HEK293 (cell line): ENCODE data around the gene TMEM185A.

Source experiments
- CTCF ChIA-PET: fragments of 350-600 bp; formaldehyde crosslinking; extraction: SDS; loops from one replicate; lab custom pipeline; 2021; ENCODE audit warnings: antibody characterized with exemption; lab: Yijun Ruan, JAX
- POLR2A ChIA-PET: fragments of 300-600 bp; formaldehyde crosslinking; extraction: SDS; loops from one replicate; lab custom pipeline; 2020; ENCODE audit warnings: antibody characterized with exemption, inconsistent platforms; lab: Yijun Ruan, JAX
- H3K27ac ChIP-seq: fragments of 200-500 bp; sonication (Bioruptor generic); 2 replicates; pipeline ENCODE4 v1.5.1; 2014; ENCODE audit warnings: low read depth, low read length, control low read depth, inconsistent platforms; ENCODE audit errors: extremely low read depth
- H3K36me3 ChIP-seq, 2 experiments: fragments of 200-500 bp in 1 of 2; sonication (Bioruptor generic) in 1 of 2; 1 replicate in 1 of 2; 2 replicates in 1 of 2; pipeline ENCODE4 v1.5.1; 2014 to 2017; ENCODE audit warnings: inconsistent platforms in 2 of 2, low read length in 2 of 2; ENCODE audit not compliant: control insufficient read depth in 2 of 2, insufficient read depth in 1 of 2
- H3K4me1 ChIP-seq: fragments of 200-500 bp; sonication (Bioruptor generic); 2 replicates; pipeline ENCODE4 v1.5.1; 2014; ENCODE audit warnings: mild to moderate bottlenecking, low read length, inconsistent platforms; ENCODE audit not compliant: control insufficient read depth, insufficient read depth
- H3K4me3 ChIP-seq: 2 replicates; pipeline ENCODE4 v1.5.1; 2011; ENCODE audit warnings: low read depth, mild to moderate bottlenecking, control low read depth, low read length, moderate library complexity
- H3K9me3 ChIP-seq: fragments of 200-500 bp; sonication (Bioruptor generic); 2 replicates; pipeline ENCODE4 v1.5.1; 2014; ENCODE audit warnings: low read depth, low read length, inconsistent platforms; ENCODE audit not compliant: control insufficient read depth, insufficient read depth
- AEBP2 ChIP-seq: fragments of 450-650 bp; formaldehyde crosslinking; IDR thresholded peaks from 2 replicates; pipeline ENCODE4 v1.5.1; 2016; ENCODE audit warnings: missing biosample characterization, missing genetic modification characterization, borderline replicate concordance
- GLI2 ChIP-seq: fragments of 450-650 bp; formaldehyde crosslinking; IDR thresholded peaks from 2 replicates; pipeline ENCODE4; 2017; ENCODE audit warnings: missing biosample characterization, missing genetic modification characterization, low read depth, borderline replicate concordance
- KLF10 ChIP-seq: fragments of 450-650 bp; IDR thresholded peaks from 2 replicates; pipeline ENCODE4 v1.5.1; 2018; ENCODE audit warnings: missing biosample characterization, mild to moderate bottlenecking, missing genetic modification characterization
- KLF8 ChIP-seq: fragments of 450-650 bp; formaldehyde crosslinking; IDR thresholded peaks from 2 replicates; pipeline ENCODE4 v1.5.1; 2016; ENCODE audit warnings: missing biosample characterization, missing genetic modification characterization
- MEIS1 ChIP-seq: sonication (generic); formaldehyde crosslinking; IDR thresholded peaks from 2 replicates; pipeline ENCODE4 v1.8.1; 2022; ENCODE audit warnings: missing genetic modification reagents, mild to moderate bottlenecking, borderline replicate concordance
- PRDM1 ChIP-seq: fragments of 450-650 bp; formaldehyde crosslinking; IDR thresholded peaks from 2 replicates; pipeline ENCODE4; 2016; ENCODE audit warnings: missing biosample characterization, missing genetic modification characterization
- PRDM6 ChIP-seq: fragments of 450-650 bp; formaldehyde crosslinking; IDR thresholded peaks from 2 replicates; pipeline ENCODE4 v1.5.1; 2017; ENCODE audit warnings: missing biosample characterization, missing genetic modification characterization
- SALL2 ChIP-seq: fragments of 450-650 bp; formaldehyde crosslinking; IDR thresholded peaks from 2 replicates; pipeline ENCODE4 v1.5.0; 2017; ENCODE audit warnings: missing biosample characterization, mild to moderate bottlenecking, missing genetic modification characterization, borderline replicate concordance
- TRIM28 ChIP-seq: IDR thresholded peaks from 2 replicates; pipeline ENCODE4 v1.6.1; 2011; ENCODE audit warnings: low read length, control low read depth, borderline replicate concordance
- WT1 ChIP-seq: fragments of 450-650 bp; formaldehyde crosslinking; IDR thresholded peaks from 2 replicates; pipeline ENCODE4 v1.5.1; 2016; ENCODE audit warnings: missing biosample characterization, missing genetic modification characterization
- ZBTB17 ChIP-seq: fragments of 450-650 bp; formaldehyde crosslinking; IDR thresholded peaks from 2 replicates; pipeline ENCODE4 v1.5.1; 2016; ENCODE audit warnings: missing biosample characterization, missing genetic modification characterization
- ZBTB49 ChIP-seq: fragments of 450-650 bp; formaldehyde crosslinking; IDR thresholded peaks from 2 replicates; pipeline ENCODE4 v1.5.1; 2016; ENCODE audit warnings: missing biosample characterization, missing genetic modification characterization, low read depth
- ZNF114 ChIP-seq: fragments of 450-650 bp; formaldehyde crosslinking; IDR thresholded peaks from 2 replicates; pipeline ENCODE4 v1.5.0; 2017; ENCODE audit warnings: missing biosample characterization, missing genetic modification characterization
- ZNF140 ChIP-seq: fragments of 450-650 bp; formaldehyde crosslinking; IDR thresholded peaks from 2 replicates; pipeline ENCODE4 v1.5.1; 2016; ENCODE audit warnings: missing biosample characterization, missing genetic modification characterization
- ZNF155 ChIP-seq: fragments of 450-650 bp; formaldehyde crosslinking; IDR thresholded peaks from 2 replicates; pipeline ENCODE4 v1.5.1; 2016; ENCODE audit warnings: missing biosample characterization, missing genetic modification characterization
- ZNF214 ChIP-seq: fragments of 450-650 bp; formaldehyde crosslinking; IDR thresholded peaks from 2 replicates; pipeline ENCODE4 v1.5.1; 2017; ENCODE audit warnings: missing biosample characterization, mild to moderate bottlenecking, missing genetic modification characterization, borderline replicate concordance
- ZNF23 ChIP-seq: fragments of 450-650 bp; formaldehyde crosslinking; IDR thresholded peaks from 2 replicates; pipeline ENCODE4 v1.5.1; 2016; ENCODE audit warnings: missing biosample characterization, missing genetic modification characterization, borderline replicate concordance
- ZNF266 ChIP-seq: fragments of 450-650 bp; formaldehyde crosslinking; IDR thresholded peaks from 2 replicates; pipeline ENCODE4 v1.5.1; 2016; ENCODE audit warnings: missing biosample characterization, missing genetic modification characterization, low read depth
- ZNF366 ChIP-seq: fragments of 450-650 bp; formaldehyde crosslinking; conservative IDR thresholded peaks from 2 replicates; pipeline ENCODE4 v1.5.1; 2016; ENCODE audit warnings: missing biosample characterization, missing genetic modification characterization
- ZNF530 ChIP-seq: fragments of 450-650 bp; formaldehyde crosslinking; IDR thresholded peaks from 2 replicates; pipeline ENCODE4 v1.5.1; 2016; ENCODE audit warnings: low read depth, missing biosample characterization, missing genetic modification characterization
- ZNF544 ChIP-seq: fragments of 450-650 bp; formaldehyde crosslinking; IDR thresholded peaks from 2 replicates; pipeline ENCODE4 v1.5.0; 2017; ENCODE audit warnings: missing biosample characterization, missing genetic modification characterization
- ZNF549 ChIP-seq: fragments of 450-650 bp; IDR thresholded peaks from 2 replicates; pipeline ENCODE4 v1.5.1; 2018; ENCODE audit warnings: missing biosample characterization, missing genetic modification characterization, mild to moderate bottlenecking, inconsistent platforms, moderate library complexity
- ZNF555 ChIP-seq: fragments of 450-650 bp; formaldehyde crosslinking; conservative IDR thresholded peaks from 2 replicates; pipeline ENCODE4 v1.5.1; 2017; ENCODE audit warnings: missing biosample characterization, mild to moderate bottlenecking, missing genetic modification characterization, inconsistent platforms
- ZNF600 ChIP-seq: fragments of 450-650 bp; formaldehyde crosslinking; IDR thresholded peaks from 2 replicates; pipeline ENCODE4 v1.5.1; 2016; ENCODE audit warnings: missing biosample characterization, missing genetic modification characterization
- ZNF629 ChIP-seq: fragments of 450-650 bp; formaldehyde crosslinking; IDR thresholded peaks from 2 replicates; pipeline ENCODE4 v1.5.1; 2017; ENCODE audit warnings: missing biosample characterization, missing genetic modification characterization
- ZNF664 ChIP-seq: fragments of 450-650 bp; formaldehyde crosslinking; IDR thresholded peaks from 2 replicates; pipeline ENCODE4 v1.5.1; 2016; ENCODE audit warnings: missing biosample characterization, missing genetic modification characterization
- ZNF776 ChIP-seq: fragments of 450-650 bp; formaldehyde crosslinking; IDR thresholded peaks from 2 replicates; pipeline ENCODE4 v1.5.0; 2017; ENCODE audit warnings: missing biosample characterization, missing genetic modification characterization, borderline replicate concordance
- ZNF785 ChIP-seq: fragments of 450-650 bp; formaldehyde crosslinking; IDR thresholded peaks from 2 replicates; pipeline ENCODE4 v1.5.1; 2016; ENCODE audit warnings: missing biosample characterization, missing genetic modification characterization

Gene TMEM185A

GRCh38 chrX:149571770-149572169 is 59.8 kb downstream of the TMEM185A start:
- no peak overlapping the region for H3K4me3 ChIP-seq
- no peaks in the 10 kb centered on the region for H3K36me3 ChIP-seq
- H3K27ac ChIP-seq, result no peak overlapping the region
- ChIA-PET POLR2A (no interaction called here), CTCF (interaction anchor here (0.6 kb wide), 2 partner anchors 276 to 551 kb away, joined by 3 to 6 read pairs; no protein-coding TSS in a partner anchor)
- H3K9me3 ChIP-seq, result no peaks in the 10 kb centered on the region
- H3K4me1 ChIP-seq, result peaks cover 16% of the 10 kb centered on the region
- TF ChIP-seq ZNF140 (tag by site-specific recombination), result no peak
- no peak for TF ChIP-seq ZBTB17 (tag by site-specific recombination)
- TF ChIP-seq ZNF785, result no peak
- TF ChIP-seq MEIS1 (CRISPR knock-in tag), result no peak
- no peak for TF ChIP-seq ZNF600 (tag by site-specific recombination)
- TF ChIP-seq ZBTB49 (tag by site-specific recombination), result no peak
- no peak for TF ChIP-seq ZNF155 (tag by site-specific recombination)
- no peak for TF ChIP-seq KLF10 (tag by site-specific recombination)

- H3K36me3 ChIP-seq, result no peaks in the 10 kb centered on the region
- H3K9me3 ChIP-seq, result no peaks in the 10 kb centered on the region
- CTCF ChIA-PET, result interaction anchor here (0.7 kb wide), 1 partner anchor 32 kb away, joined by 3 read pairs; no protein-coding TSS in a partner anchor
- H3K4me1 ChIP-seq, result peaks cover 16% of the 10 kb centered on the region
- no peak overlapping the region for H3K4me3 ChIP-seq
- POLR2A ChIA-PET, result interaction anchor here (1.2 kb wide), 2 partner anchors 31 to 65 kb away, joined by 5 to 8 read pairs; partner anchors contain the start of genes EOLA1 and IDS
- no peak overlapping the region for H3K27ac ChIP-seq
- peak; percentile 62 for TF ChIP-seq ZBTB17 (tag by site-specific recombination)
- no peak for TF ChIP-seq SALL2
- TF ChIP-seq ZNF366 (tag by site-specific recombination), result peak; percentile 55
- TF ChIP-seq AEBP2, result no peak
- peak; percentile 56; the same call in 1 of the 2 replicates for TF ChIP-seq WT1
- no peak for TF ChIP-seq PRDM6 (tag by site-specific recombination)
- no peak for TF ChIP-seq ZNF555
- peak; percentile 82 for TF ChIP-seq ZNF629
- no peak for TF ChIP-seq ZNF266 (tag by site-specific recombination)
- TF ChIP-seq ZNF600 (tag by site-specific recombination), result peak; percentile 78
- peak; percentile 37; the same call in 1 of the 2 replicates for TF ChIP-seq KLF8 (tag by site-specific recombination)
- no peak for TF ChIP-seq GLI2 (tag by site-specific recombination)
- TF ChIP-seq ZNF664 (tag by site-specific recombination), result peak; percentile 74; the same call in 1 of the 2 replicates
- TF ChIP-seq PRDM1 (tag by site-specific recombination), result peak; percentile 69
- no peak for TF ChIP-seq ZNF776
- TF ChIP-seq ZNF544 (tag by site-specific recombination), result no peak
- no peak for TF ChIP-seq ZNF530 (tag by site-specific recombination)
- no peak for TF ChIP-seq ZNF114 (tag by site-specific recombination)
- no peak for TF ChIP-seq ZNF549 (tag by site-specific recombination)
- TF ChIP-seq ZNF214 (tag by site-specific recombination), result no peak
- no peak for TF ChIP-seq ZNF23 (tag by site-specific recombination)
- peak; percentile 97 for TF ChIP-seq TRIM28
These were observed 60.9 kb downstream of the TMEM185A start for GRCh38 chrX:149570668-149571067.
